Measurements from ENCODE around the gene SPARC. TPM values are rescaled to one million over a fixed set of nuclear protein-coding genes. Genes with fewer than 3 reads are reported as not detected.
A peak's percentile ranks its signal among the peaks of the same experiment; 100 is the strongest.

Gene SPARC
- total RNA-seq, 1 experiment from 2014 or later, result 339 TPM

- Histone ChIP-seq H3K9me3 (ENCODE audit: low read depth, low read length, poor library complexity, severe bottlenecking) (no peaks in the 10 kb centered on the region), H3K4me1 (ENCODE audit: insufficient read depth, low read length, poor library complexity, severe bottlenecking) (peaks cover 6% of the 10 kb centered on the region), H3K4me3 (ENCODE audit: low read depth, low read length, poor library complexity, severe bottlenecking) (no peak overlapping the region), H3K27me3 (replicated peaks; ENCODE audit: insufficient read depth, low read depth, low read length, poor library complexity) (no peaks in the 10 kb centered on the region), H3K27ac (ENCODE audit: low read depth, low read length, poor library complexity, severe bottlenecking) (no peak overlapping the region), H3K36me3 (ENCODE audit: insufficient read depth, low read length, poor library complexity, severe bottlenecking) (no peaks in the 10 kb centered on the region)
- intact Hi-C loops (cut with micrococcal nuclease; ENCODE audit: unreplicated experiment), result no loop called here
- TF ChIP-seq, protein P1, sequence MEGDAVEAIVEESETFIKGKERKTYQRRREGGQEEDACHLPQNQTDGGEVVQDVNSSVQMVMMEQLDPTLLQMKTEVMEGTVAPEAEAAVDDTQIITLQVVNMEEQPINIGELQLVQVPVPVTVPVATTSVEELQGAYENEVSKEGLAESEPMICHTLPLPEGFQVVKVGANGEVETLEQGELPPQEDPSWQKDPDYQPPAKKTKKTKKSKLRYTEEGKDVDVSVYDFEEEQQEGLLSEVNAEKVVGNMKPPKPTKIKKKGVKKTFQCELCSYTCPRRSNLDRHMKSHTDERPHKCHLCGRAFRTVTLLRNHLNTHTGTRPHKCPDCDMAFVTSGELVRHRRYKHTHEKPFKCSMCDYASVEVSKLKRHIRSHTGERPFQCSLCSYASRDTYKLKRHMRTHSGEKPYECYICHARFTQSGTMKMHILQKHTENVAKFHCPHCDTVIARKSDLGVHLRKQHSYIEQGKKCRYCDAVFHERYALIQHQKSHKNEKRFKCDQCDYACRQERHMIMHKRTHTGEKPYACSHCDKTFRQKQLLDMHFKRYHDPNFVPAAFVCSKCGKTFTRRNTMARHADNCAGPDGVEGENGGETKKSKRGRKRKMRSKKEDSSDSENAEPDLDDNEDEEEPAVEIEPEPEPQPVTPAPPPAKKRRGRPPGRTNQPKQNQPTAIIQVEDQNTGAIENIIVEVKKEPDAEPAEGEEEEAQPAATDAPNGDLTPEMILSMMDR (conservative IDR thresholded peaks at IDR 0.05; ENCODE audit: low read depth, low read length), result no peak
- no peak for TF ChIP-seq EZH2 (IDR thresholded peaks at IDR 0.05; ENCODE audit: borderline replicate concordance, low read depth, low read length, poor library complexity, severe bottlenecking)
- no TSS peak for BruUV-seq (replicated peaks)
- CTCF ChIA-PET, result no interaction called here
- POLR2A ChIA-PET (ENCODE audit: low non-redundant PET), result no interaction called here
- no peak for DNase-seq (ENCODE audit: low spot score)
These were observed 56.6 kb downstream of the SPARC start for GRCh38 chr5:151630088-151630487.

DNA sequence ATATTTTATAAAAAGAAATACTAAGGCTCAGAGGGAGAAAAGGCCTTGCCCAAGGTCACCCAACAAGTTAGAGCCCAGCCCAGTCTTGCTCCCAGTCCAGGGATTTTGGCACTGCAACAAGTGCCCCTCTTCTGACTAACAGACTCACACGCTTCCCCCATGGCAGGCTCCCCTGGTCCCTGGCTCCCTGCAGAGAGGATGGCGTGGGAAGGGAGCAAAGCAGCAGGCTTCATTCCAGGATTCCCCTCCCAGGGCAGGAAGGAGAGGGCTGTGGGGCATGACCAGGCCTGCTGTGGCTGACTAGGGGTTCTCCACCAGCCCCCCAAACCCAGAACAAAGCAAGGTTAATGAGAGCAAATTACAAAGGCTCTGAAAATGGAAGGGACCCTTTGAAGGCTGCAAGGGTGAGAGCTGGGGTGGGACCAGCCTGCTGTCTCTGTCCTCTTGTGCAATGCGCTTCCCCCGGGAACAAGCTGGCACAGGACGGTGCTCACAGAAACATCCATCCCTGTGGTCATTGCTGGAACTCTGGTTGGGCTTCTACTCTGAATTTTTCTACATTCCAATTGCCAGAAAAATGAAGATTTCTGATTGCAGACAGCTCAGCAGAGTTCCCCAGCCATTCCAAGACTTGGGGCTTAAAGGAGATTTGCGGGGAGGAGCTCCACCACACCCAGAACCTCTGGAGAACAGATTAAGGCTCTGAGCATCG is 58.4 kb downstream of the SPARC start:
- no peaks in the 10 kb centered on the region for H3K27me3 ChIP-seq (replicated peaks; ENCODE audit: insufficient read depth, low read depth, low read length, poor library complexity)
- BruUV-seq (replicated peaks), result no TSS peak
- no peaks in the 10 kb centered on the region for H3K9me3 ChIP-seq (ENCODE audit: low read depth, low read length, poor library complexity, severe bottlenecking)
- intact Hi-C loops (cut with micrococcal nuclease; ENCODE audit: unreplicated experiment), result no loop called here
- H3K4me3 ChIP-seq (ENCODE audit: low read depth, low read length, poor library complexity, severe bottlenecking), result no peak overlapping the region
- H3K36me3 ChIP-seq (ENCODE audit: insufficient read depth, low read length, poor library complexity, severe bottlenecking), result no peaks in the 10 kb centered on the region
- ChIA-PET POLR2A (ENCODE audit: low non-redundant PET) (no interaction called here), CTCF (no interaction called here)
- peaks cover 6% of the 10 kb centered on the region for H3K4me1 ChIP-seq (ENCODE audit: insufficient read depth, low read length, poor library complexity, severe bottlenecking)
- no peak overlapping the region for H3K27ac ChIP-seq (ENCODE audit: low read depth, low read length, poor library complexity, severe bottlenecking)
- TF ChIP-seq, protein P1 (conservative IDR thresholded peaks at IDR 0.05; ENCODE audit: low read depth, low read length), result no peak
- TF ChIP-seq EZH2 (IDR thresholded peaks at IDR 0.05; ENCODE audit: borderline replicate concordance, low read depth, low read length, poor library complexity, severe bottlenecking), result no peak
- peak; percentile 48 for DNase-seq (ENCODE audit: low spot score)

DNA sequence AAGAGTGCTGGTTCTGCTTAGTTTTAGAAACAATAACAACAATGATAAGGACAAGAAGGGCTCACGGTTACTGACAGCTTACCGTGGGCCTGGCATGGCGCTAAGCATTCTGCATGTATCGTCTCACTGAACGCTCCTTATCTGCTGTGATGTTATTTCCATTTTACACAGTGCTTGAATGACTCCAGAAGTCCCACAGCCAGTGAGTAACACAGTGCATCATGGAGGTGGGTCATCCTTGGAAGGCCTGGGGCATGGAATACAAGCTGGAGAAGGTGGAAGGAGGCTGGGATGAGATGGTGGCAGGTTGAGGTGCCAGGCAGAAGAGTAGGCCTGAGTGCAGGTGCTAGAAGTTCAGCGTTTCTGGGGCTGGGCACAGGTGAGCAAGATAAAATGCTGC is 59.1 kb downstream of the SPARC start:
- DNase-seq (ENCODE audit: low spot score), result no peak
- H3K36me3 ChIP-seq (ENCODE audit: insufficient read depth, low read length, poor library complexity, severe bottlenecking), result no peaks in the 10 kb centered on the region
- no peaks in the 10 kb centered on the region for H3K27me3 ChIP-seq (replicated peaks; ENCODE audit: insufficient read depth, low read depth, low read length, poor library complexity)
- BruUV-seq (replicated peaks), result no TSS peak
- no peak overlapping the region for H3K4me3 ChIP-seq (ENCODE audit: low read depth, low read length, poor library complexity, severe bottlenecking)
- TF ChIP-seq, protein P1 (conservative IDR thresholded peaks at IDR 0.05; ENCODE audit: low read depth, low read length), result no peak
- no peak for TF ChIP-seq EZH2 (IDR thresholded peaks at IDR 0.05; ENCODE audit: borderline replicate concordance, low read depth, low read length, poor library complexity, severe bottlenecking)
- peaks cover 6% of the 10 kb centered on the region for H3K4me1 ChIP-seq (ENCODE audit: insufficient read depth, low read length, poor library complexity, severe bottlenecking)
- H3K27ac ChIP-seq (ENCODE audit: low read depth, low read length, poor library complexity, severe bottlenecking), result no peak overlapping the region
- CTCF ChIA-PET, result no interaction called here
- POLR2A ChIA-PET (ENCODE audit: low non-redundant PET), result no interaction called here
- no peaks in the 10 kb centered on the region for H3K9me3 ChIP-seq (ENCODE audit: low read depth, low read length, poor library complexity, severe bottlenecking)
- intact Hi-C loops (cut with micrococcal nuclease; ENCODE audit: unreplicated experiment), result no loop called here

Measured in A673 (cell line).